PC-3 (cell line): ENCODE results near the gene RGS7. TPM values are rescaled to one million over a fixed set of nuclear protein-coding genes. Genes with fewer than 3 reads are reported as not detected.

Experiments
- ATAC-seq: fragments of 200-7000 bp; cut with Tn5 transposase; 2 replicates; pipeline ENCODE4 v1.9.1; 2020; ENCODE audit warnings: mild to moderate bottlenecking, moderate library complexity
- BruUV-seq: library from RNA; stranded (reverse); fragments of 400-500 nt; replicated peaks from 2 replicates; lab custom pipeline; 2021; lab: Mats Ljungman, UMichigan
- CTCF ChIA-PET: fragments of 300-600 bp; sonication (Branson Sonifier 250); formaldehyde crosslinking; loops from one replicate; lab custom pipeline; 2022; ENCODE audit warnings: antibody characterized with exemption; lab: Charles Lee
- POLR2A ChIA-PET: fragments of 300-600 bp; sonication (Branson Sonifier 250); formaldehyde crosslinking; loops from one replicate; lab custom pipeline; 2022; ENCODE audit warnings: antibody characterized with exemption; ENCODE audit not compliant: unreplicated experiment; lab: Charles Lee
- DNase-seq: peaks from one replicate; pipeline ENCODE4 v3.0.0-alpha.2; 2015
- H2AFZ ChIP-seq: fragments of 300-600 bp; sonication (generic); 2 replicates; pipeline ENCODE4 v1.6.0; 2016; ENCODE audit warnings: antibody characterized with exemption, low read length
- H3F3A ChIP-seq: fragments of 300-600 bp; sonication (generic); one replicate; pipeline ENCODE4 v1.6.0; 2017; ENCODE audit warnings: antibody characterized with exemption, low read length, control low read depth, mild to moderate bottlenecking; ENCODE audit not compliant: unreplicated experiment
- H3K27ac ChIP-seq: fragments of 300-600 bp; sonication (generic); 2 replicates; pipeline ENCODE4 v1.5.1; 2016; ENCODE audit warnings: mild to moderate bottlenecking, low read length
- H3K27me3 ChIP-seq: fragments of 300-600 bp; sonication (generic); 2 replicates; pipeline ENCODE4 v1.6.1; 2016; ENCODE audit warnings: low read length, mixed read lengths
- H3K36me3 ChIP-seq: fragments of 300-600 bp; sonication (generic); 2 replicates; pipeline ENCODE4 v1.6.1; 2016; ENCODE audit warnings: low read depth, mixed run types, low read length, mixed read lengths
- H3K4me1 ChIP-seq: fragments of 300-600 bp; sonication (generic); 2 replicates; pipeline ENCODE4 v1.5.1; 2016; ENCODE audit warnings: low read length; ENCODE audit not compliant: insufficient read depth
- H3K4me2 ChIP-seq: fragments of 300-600 bp; sonication (generic); 2 replicates; pipeline ENCODE4 v1.6.0; 2016; ENCODE audit warnings: low read length
- H3K4me3 ChIP-seq: fragments of 300-600 bp; sonication (generic); 2 replicates; pipeline ENCODE4 v1.5.1; 2016; ENCODE audit warnings: mild to moderate bottlenecking, low read length, mixed read lengths
- H3K79me2 ChIP-seq: fragments of 300-600 bp; sonication (generic); 2 replicates; pipeline ENCODE4 v1.6.1; 2017; ENCODE audit warnings: low read length, mixed read lengths
- H3K9ac ChIP-seq: fragments of 300-600 bp; sonication (generic); 2 replicates; pipeline ENCODE4 v1.6.0; 2016; ENCODE audit warnings: mild to moderate bottlenecking, low read length
- H3K9me2 ChIP-seq: fragments of 300-600 bp; sonication (generic); replicated peaks from 2 replicates; pipeline ENCODE4 v1.6.1; 2016; ENCODE audit warnings: mixed run types, low read length, mixed read lengths
- H3K9me3 ChIP-seq: fragments of 300-600 bp; sonication (generic); 2 replicates; pipeline ENCODE4 v1.6.1; 2016; ENCODE audit warnings: low read length, mixed read lengths
- H4K20me1 ChIP-seq: fragments of 300-600 bp; sonication (generic); 2 replicates; pipeline ENCODE4 v1.6.1; 2016; ENCODE audit warnings: low read length, mixed read lengths
- CTCF ChIP-seq: fragments of 300-600 bp; sonication (generic); conservative IDR thresholded peaks from 2 replicates; pipeline ENCODE4 v1.5.1; 2017; ENCODE audit warnings: antibody characterized with exemption, low read depth, mild to moderate bottlenecking, low read length
- EZH2 ChIP-seq: fragments of 300-600 bp; sonication (generic); IDR thresholded peaks from one replicate; pipeline ENCODE4 v1.6.1; 2017; ENCODE audit warnings: antibody characterized with exemption, mild to moderate bottlenecking, low read length; ENCODE audit not compliant: unreplicated experiment
- EZH2phosphoT487 ChIP-seq: fragments of 300-600 bp; sonication (generic); IDR thresholded peaks from 2 replicates; pipeline ENCODE4 v1.6.1; 2018; ENCODE audit warnings: mild to moderate bottlenecking, antibody characterized with exemption, low read length, borderline replicate concordance
- intact Hi-C: fragments of 100-400 bp; cut with micrococcal nuclease; formaldehyde crosslinking; loops from 2 replicates; pipeline ENCODE4 v1.9.0; 2023
- total RNA-seq: library from RNA; depleted of rRNA; stranded (reverse); fragments of >200 nt; gene quantifications from 2 replicates; pipeline ENCODE4 v1.2.3, GENCODE V29; 2014

The RGS7 gene
- total RNA-seq, 1 experiment from 2014 or later = 0.15 TPM

- Histone ChIP-seq H3K9me2 (no peaks in the 10 kb centered on the region), H3K9ac (no peak overlapping the region), H3K27me3 (peaks cover 78% of the 10 kb centered on the region), H4K20me1 (no peaks in the 10 kb centered on the region), H3K4me3 (no peak overlapping the region), H2AFZ (no peak overlapping the region), H3K4me1 (0 out of 2 replicates have a peak, but pooled peaks cover 6% of the 10 kb centered on the region), H3K79me2 (no peaks in the 10 kb centered on the region), H3K9me3 (no peaks in the 10 kb centered on the region), H3K27ac (no peak overlapping the region), H3K36me3 (no peaks in the 10 kb centered on the region), H3F3A (no peaks in the 10 kb centered on the region), H3K4me2 (no peak overlapping the region)
- no TSS peak for BruUV-seq
- ChIA-PET POLR2A (no interaction called here), CTCF (no interaction called here)
- intact Hi-C loops = no loop called here
- ATAC-seq (peak; percentile 77), DNase-seq (peak; percentile 65)
- TF ChIP-seq EZH2phosphoT487 = no peak
- no peak for TF ChIP-seq EZH2
- no peak for TF ChIP-seq CTCF
Measured at GRCh38 chr1:241061062-241061461, 295.9 kb downstream of the RGS7 start.

GRCh38 chr1:241048622-241049021 lies 308.4 kb downstream of the RGS7 start:
- no peak for TF ChIP-seq EZH2phosphoT487
- Histone ChIP-seq H3K4me2 (no peak overlapping the region), H3K27me3 (peaks cover 98% of the 10 kb centered on the region), H3K4me3 (no peak overlapping the region), H4K20me1 (no peaks in the 10 kb centered on the region), H3K79me2 (no peaks in the 10 kb centered on the region), H3K9me3 (no peaks in the 10 kb centered on the region), H3K27ac (no peak overlapping the region), H3K9ac (no peak overlapping the region), H3F3A (no peaks in the 10 kb centered on the region), H3K36me3 (no peaks in the 10 kb centered on the region), H3K4me1 (no peaks in the 10 kb centered on the region), H3K9me2 (0 out of 2 replicates have a peak, but pooled peaks cover 3% of the 10 kb centered on the region), H2AFZ (no peak overlapping the region)
- ATAC-seq (no peak), DNase-seq (no peak)
- intact Hi-C loops = no loop called here
- POLR2A ChIA-PET = no interaction called here
- BruUV-seq = no TSS peak
- CTCF ChIA-PET = no interaction called here

GRCh38 chr1:241045659-241046058 lies 311.3 kb downstream of the RGS7 start:
- H3K9me2 ChIP-seq = 0 out of 2 replicates have a peak, but pooled peaks cover 3% of the 10 kb centered on the region
- no TSS peak for BruUV-seq
- ChIA-PET POLR2A (no interaction called here), CTCF (no interaction called here)
- no peaks in the 10 kb centered on the region for H3F3A ChIP-seq
- H3K9me3 ChIP-seq = no peaks in the 10 kb centered on the region
- H3K79me2 ChIP-seq = no peaks in the 10 kb centered on the region
- no peak for TF ChIP-seq EZH2phosphoT487
- TF ChIP-seq CTCF = no peak
- TF ChIP-seq EZH2 = no peak
- H4K20me1 ChIP-seq = no peaks in the 10 kb centered on the region
- no peak overlapping the region for H2AFZ ChIP-seq
- H3K9ac ChIP-seq = no peak overlapping the region
- H3K27ac ChIP-seq = no peak overlapping the region
- peaks cover 96% of the 10 kb centered on the region for H3K27me3 ChIP-seq
- H3K36me3 ChIP-seq = no peaks in the 10 kb centered on the region
- H3K4me2 ChIP-seq = no peak overlapping the region
- H3K4me3 ChIP-seq = no peak overlapping the region
- intact Hi-C loops = no loop called here
- DNase-seq = no peak
- ATAC-seq = no peak
- H3K4me1 ChIP-seq = no peaks in the 10 kb centered on the region
